HG02943 (cell line): ENCODE results near the gene TMEM201.
A peak's percentile ranks its signal among the peaks of the same experiment; 100 is the strongest.
"Not testable (repeated sequence)": the region's sequence is repeated elsewhere in the genome, so short reads cannot be mapped to it uniquely, and the experiment has no call there.

ENCODE experiments used
- ATAC-seq: cut with Tn5 transposase; IDR thresholded peaks from one replicate; pipeline ENCODE4 v1.9.1; 2021; ENCODE audit warnings: mild to moderate bottlenecking, low read depth, moderate library complexity; ENCODE audit not compliant: unreplicated experiment

Gene TMEM201, protein sequence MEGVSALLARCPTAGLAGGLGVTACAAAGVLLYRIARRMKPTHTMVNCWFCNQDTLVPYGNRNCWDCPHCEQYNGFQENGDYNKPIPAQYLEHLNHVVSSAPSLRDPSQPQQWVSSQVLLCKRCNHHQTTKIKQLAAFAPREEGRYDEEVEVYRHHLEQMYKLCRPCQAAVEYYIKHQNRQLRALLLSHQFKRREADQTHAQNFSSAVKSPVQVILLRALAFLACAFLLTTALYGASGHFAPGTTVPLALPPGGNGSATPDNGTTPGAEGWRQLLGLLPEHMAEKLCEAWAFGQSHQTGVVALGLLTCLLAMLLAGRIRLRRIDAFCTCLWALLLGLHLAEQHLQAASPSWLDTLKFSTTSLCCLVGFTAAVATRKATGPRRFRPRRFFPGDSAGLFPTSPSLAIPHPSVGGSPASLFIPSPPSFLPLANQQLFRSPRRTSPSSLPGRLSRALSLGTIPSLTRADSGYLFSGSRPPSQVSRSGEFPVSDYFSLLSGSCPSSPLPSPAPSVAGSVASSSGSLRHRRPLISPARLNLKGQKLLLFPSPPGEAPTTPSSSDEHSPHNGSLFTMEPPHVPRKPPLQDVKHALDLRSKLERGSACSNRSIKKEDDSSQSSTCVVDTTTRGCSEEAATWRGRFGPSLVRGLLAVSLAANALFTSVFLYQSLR

GRCh38 chr1:9588551-9589143 lies at the start of gene TMEM201:
Gene TMEM201, plus strand, starts transcription at chr1:9588911. Its CDS starts 20 bp downstream, at chr1:9588931.
- ATAC-seq: peak; percentile 65

DNA sequence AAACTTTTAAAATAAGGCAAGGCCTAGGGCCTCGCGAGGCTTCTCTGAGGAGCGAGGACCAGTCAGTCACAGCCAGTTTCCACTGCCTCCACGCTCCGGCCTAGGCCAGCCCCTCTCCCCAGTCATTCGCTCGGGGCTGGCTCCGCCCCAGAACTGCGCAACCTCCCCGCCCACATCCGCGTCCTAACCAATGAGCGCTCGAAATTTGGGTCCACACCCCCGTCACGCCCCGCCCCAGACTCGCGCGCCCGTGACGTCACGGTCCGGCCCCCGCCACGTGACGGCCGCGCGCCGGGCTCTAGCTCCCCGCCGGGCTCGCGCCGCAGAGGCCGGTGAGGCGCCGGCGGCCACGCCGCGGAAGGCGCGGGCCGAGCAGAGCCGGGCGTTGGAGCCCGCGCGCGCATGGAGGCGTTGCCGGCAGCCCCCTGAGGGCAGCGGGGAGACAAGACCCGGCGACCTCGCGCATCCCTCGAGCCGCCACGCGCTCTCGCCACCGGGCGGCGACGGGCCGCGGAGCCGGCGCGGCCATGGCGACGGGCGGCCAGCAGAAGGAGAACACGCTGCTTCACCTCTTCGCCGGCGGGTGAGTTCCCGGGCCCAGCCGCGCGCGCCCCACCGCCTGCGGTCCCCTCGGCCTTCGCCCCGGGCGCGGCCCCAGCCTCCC lies 49.4 kb upstream of the TMEM201 start, which contains the start of gene SLC25A33:
TSS of gene SLC25A33 (plus strand) at position 301 of the 664 bp plus-strand sequence. CDS start at position 528, 227 bp downstream.
- peak; percentile 93 for ATAC-seq

DNA sequence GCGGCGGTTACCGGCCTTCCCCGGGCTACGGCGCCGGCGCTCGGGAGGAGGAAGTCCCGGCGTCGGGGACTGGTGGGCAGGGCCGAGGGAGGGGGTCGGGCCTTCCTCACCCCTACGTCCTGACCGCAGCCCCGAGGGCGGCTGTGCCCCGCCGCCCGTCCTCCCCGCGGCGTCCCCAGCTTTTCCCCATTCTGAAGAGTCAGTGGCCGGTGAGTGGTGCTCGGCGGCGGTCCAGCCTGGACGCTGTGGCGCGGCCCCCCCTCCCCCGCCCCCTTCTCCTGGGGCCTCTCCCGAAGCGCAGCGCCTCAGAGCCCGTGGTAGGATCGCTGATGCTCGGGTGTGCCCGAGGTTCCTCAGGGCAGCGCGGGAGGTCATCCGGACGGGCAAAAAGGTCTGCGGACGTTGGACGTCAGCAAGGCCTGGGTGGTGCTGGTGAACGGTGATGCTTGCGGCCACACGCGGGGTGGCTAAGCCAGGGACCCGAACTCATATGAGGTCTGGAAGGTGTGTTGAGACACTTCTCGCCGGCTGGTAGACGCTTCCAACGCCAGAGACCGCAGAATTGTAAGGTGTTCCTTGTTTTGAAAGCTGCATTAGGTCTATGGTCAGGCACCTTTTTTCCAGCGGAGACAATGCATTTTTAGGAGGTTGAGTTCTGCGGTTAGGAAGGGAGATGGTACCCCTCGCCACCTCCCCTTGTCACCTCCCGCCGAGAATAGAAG lies 48.7 kb upstream of the TMEM201 start:
- peak; percentile 29 for ATAC-seq

DNA sequence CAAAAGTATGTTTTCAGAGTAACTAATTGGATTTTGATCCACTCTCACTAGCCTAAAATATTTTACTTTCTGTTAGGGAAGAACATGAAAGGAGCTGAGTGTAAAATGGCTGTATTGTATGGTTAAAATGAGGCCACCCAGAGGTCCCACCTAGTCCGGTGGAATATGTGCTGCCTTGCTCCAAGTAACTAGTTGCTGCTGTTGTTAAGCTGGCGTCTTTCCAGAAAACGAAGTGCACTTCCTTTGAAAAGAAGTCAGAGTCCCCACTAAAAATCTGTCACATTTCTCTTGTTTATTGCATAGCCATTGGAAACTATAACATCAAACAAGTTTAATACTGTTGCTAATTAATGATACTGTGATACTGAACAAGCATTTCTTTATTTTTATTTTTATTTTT lies 46.3 kb upstream of the TMEM201 start:
- ATAC-seq: no peak

DNA sequence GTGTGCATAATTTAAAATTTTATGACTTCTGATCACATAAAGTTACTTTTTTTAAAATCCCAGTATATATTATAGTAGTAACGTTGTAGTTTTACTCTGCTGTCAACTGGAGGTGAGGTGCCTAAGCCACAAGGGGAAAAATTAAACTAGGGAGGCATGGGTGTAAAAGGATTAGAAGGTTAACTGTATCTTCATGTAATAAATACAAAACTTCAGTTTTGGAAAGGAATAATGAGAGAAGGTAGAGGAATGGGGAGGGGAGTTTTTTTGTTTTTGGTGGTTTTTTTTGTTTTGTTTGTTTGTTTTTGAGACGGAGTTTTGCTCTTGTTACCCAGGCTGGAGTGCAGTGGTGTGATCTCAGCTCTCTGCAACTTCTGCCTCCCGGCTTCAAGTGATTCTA lies 43.8 kb upstream of the TMEM201 start:
- no peak for ATAC-seq

GRCh38 chr1:9549955-9550546 lies 38.7 kb upstream of the TMEM201 start:
- no peak for ATAC-seq

GRCh38 chr1:9551984-9552383 lies 36.7 kb upstream of the TMEM201 start:
- ATAC-seq: no peak

DNA sequence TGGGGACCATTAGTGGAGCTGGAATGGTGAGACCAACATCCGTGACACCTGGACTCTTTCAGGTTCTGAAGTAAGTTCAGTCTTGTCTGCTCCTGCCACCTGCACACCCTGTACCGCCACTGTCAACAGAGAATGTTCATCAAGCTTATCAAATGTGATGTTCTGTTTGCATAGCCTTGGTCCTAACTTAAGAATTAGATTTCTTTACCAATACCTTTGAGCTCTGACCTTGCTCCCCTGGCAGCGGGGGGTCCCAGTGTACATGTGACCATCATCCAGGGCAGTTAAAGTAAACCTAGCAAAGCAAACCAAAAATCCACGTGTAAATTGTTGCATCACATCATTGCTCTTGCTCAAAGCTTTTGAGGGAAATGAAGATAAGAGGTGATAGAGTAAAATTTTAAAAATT lies 35.0 kb upstream of the TMEM201 start:
- no peak for ATAC-seq

DNA sequence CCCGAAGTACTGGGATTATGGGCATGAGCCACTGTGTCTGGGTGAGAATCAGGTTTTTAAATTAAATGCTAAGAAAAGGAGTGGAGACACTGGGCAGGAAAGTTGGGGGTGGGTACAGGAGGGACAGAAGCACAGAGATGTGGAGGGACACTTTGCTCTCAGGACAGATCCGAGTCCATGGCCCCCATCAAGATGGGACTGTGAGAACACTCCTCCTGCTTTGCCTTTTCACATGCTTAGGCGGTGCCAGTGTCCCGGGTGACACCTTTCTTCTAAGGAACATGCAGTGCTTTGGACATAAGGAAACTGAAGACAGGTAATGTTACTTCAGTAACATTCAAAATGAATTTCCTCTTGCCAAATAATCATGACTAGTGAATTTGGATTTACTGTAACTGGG lies 32.8 kb upstream of the TMEM201 start:
- ATAC-seq: no peak

GRCh38 chr1:9557624-9558023 lies 31.1 kb upstream of the TMEM201 start:
- ATAC-seq: no peak

- ATAC-seq: no peak
These were observed 30.3 kb upstream of the TMEM201 start for GRCh38 chr1:9558271-9558945.

DNA sequence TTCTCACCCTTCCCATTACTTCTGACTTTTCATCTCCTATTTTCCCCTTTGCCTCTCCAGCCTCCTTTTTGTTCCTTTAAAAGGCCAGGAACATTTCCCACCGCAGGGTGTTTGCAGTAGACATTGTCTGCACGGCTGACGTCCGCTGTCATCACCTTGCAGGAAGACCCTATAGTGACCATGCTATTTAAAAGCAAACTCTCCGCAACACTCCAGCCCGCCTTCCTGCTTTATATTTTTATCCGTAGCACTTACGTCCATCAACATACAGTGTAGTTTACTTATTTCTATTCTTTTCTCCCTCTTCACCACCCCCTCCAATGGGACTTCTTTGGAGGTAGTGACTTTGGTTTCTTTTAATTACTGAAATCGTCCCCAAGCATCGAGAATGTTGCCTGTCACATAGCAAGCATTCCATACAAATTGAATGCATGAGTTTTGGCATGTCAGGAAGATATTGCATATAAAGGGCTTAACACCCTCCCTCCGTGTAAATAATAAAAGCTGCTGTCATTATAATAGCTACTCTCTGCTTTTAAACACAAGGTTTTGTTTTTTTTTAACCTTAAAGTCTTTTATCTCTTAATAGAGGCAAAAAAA lies 29.7 kb upstream of the TMEM201 start:
- no peak for ATAC-seq

DNA sequence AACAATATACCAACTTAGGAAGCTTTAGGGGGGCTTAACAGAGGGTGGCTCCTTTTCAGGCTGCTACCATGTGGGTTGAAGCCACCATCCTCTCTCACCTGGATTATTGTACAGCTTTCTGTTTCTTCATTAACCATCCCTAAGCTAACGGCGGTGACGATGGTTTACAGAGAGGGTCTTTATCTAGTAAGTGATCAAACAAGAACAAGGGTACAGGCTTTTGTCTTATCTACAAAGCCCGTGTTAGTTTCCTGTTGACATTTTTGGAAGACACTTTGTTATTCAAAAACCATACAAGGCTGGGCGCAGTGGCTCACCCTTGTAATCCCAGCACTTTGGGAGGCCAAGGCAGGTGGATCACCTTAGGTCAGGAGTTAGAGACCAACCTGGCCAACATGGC lies 29.0 kb upstream of the TMEM201 start:
- ATAC-seq: no peak

GRCh38 chr1:9560090-9560489 lies 28.6 kb upstream of the TMEM201 start:
- not testable (repeated sequence) for ATAC-seq

DNA sequence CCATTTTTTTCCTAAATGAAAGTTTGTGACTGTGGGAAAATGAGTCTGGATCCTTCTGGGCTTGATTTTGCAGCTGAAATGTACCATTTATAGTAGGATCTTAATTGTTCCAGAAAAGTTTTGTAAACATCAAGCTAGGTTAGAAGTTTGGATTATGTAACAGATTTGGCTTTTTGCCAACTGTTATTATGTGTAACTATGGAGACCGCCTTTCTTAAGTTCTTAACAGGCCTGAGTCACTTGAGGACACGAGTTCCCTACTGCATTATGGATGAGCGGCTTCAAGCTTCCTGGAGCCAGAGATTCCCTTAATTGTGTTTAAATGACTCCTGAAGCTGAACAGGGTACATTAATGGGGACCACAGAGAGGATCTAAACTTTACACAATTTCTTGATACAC lies 27.3 kb upstream of the TMEM201 start:
- no peak for ATAC-seq

GRCh38 chr1:9569267-9569666 lies 19.4 kb upstream of the TMEM201 start:
- ATAC-seq: no peak

DNA sequence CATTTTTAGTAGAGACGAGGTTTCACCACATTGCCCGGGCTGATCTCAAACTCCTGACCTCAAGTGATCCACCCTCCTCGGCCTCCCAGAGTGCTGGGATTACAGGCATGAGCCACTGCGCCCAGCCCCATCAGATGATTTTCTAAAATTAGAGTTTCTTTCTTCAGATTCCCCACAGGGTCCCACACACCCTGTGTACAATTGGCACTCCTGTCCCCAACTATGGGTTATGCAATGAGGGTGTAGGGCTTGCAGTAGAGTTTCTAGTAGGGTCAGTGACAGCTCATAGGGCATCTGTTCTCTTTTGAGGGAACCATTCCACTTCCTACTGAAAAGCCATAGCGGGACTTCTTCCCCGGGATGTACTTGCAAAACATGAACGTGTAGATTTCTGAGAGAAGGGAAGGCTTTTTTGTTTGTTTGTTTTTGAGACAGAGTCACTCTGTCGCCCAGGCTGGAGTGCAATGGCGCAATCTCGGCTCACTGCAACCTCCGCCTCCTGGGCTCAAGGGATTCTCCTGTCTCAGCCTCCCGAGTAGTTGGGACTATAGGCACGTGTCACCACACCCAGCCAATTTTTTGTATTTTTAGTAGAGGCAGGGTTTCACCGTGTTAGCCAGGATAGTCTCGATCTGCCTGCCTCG lies 17.7 kb upstream of the TMEM201 start:
- ATAC-seq: not testable (repeated sequence)

DNA sequence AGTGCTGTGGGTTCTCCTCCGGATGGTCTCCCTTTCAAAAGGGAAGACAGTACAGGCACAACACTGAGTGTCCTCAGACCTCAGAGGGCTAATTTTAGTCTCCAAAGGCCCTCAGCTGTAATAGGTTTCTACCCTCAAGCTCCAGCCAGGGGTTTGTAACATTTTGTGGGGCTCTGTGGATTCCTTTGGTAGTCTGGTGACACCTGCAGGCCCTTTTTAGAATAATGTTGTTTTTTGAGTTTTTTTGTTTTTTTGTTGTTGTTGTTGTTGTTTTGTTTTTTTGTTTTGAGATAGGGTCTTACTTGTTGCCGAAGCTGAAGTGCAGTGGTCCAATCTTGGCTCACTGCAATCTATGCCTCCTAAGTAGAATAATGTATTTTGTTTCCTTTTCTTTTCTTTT lies 15.0 kb upstream of the TMEM201 start:
- no peak for ATAC-seq
